Left hindlimb (tissue), 1 donor: ENCODE measurements around the gene C1QTNF1.

ENCODE experiments used
- DNase-seq: peaks from one replicate; pipeline ENCODE4 v3.0.0-alpha.2; 2018

C1QTNF1 gene

GRCh38 chr17:79097226-79098055 lies 73.5 kb downstream of the C1QTNF1 start:
- DNase-seq = no peak

- no peak for DNase-seq
Observed at GRCh38 chr17:79098282-79098867, 74.4 kb downstream of the C1QTNF1 start.
